Measurements from ENCODE around the gene DCDC2. TPM values are rescaled to one million over a fixed set of nuclear protein-coding genes. Genes with fewer than 3 reads are reported as not detected.
"Not testable (repeated sequence)": the region's sequence is repeated elsewhere in the genome, so short reads cannot be mapped to it uniquely, and the experiment has no call there.

Gene DCDC2
- 0.11 and 0.26 TPM in 2 replicates for total RNA-seq (2014; rRNA removed; shearing (Covaris generic); ENCODE audit: low replicate concordance)

DNA sequence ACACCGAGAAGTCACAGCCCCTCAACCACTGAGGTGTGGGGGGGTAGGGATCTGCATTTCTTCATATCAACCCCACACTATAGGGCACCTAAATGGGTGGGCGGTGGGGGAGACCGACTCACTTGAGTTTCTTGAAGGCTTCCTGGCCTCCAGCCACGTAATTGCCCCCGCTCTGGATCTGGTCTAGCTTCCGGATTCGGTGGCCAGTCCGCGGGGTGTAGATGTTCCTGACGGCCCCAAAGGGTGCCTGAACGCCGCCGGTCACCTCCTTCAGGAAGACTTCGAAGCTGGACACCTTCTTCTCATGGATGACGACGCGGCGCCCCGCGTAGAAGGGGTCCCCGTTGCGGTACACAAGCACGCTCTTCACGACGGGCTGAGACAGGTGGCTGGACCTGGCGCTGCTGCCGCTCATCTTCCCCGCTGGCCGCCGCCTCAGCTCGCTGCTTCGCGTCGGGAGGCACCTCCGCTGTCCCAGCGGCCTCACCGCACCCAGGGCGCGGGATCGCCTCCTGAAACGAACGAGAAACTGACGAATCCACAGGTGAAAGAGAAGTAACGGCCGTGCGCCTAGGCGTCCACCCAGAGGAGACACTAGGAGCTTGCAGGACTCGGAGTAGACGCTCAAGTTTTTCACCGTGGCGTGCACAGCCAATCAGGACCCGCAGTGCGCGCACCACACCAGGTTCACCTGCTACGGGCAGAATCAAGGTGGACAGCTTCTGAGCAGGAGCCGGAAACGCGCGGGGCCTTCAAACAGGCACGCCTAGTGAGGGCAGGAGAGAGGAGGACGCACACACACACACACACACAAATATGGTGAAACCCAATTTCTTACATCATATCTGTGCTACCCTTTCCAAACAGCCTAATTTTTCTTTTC lies at the start of gene DCDC2:
Gene DCDC2, minus strand, starts transcription at position 724 of the 883 bp plus-strand sequence. Its CDS starts 309 bp downstream, at position 415.
- DNase-seq: no peak
- H3K9ac ChIP-seq (ENCODE audit: low read length): no peak within 1 kb of the TSS
- H3K9me2 ChIP-seq (replicated peaks; ENCODE audit: insufficient read depth, low read length): no peaks in the 10 kb centered on the region
- peaks cover 9% of the 10 kb centered on the region for H3K4me1 ChIP-seq (ENCODE audit: low read length)
- H3K9me3 ChIP-seq (ENCODE audit: low read length): no peaks in the 10 kb centered on the region
- no peak within 1 kb of the TSS for H3K4me2 ChIP-seq (ENCODE audit: low read depth, low read length, poor library complexity, severe bottlenecking)
- H2AFZ ChIP-seq (ENCODE audit: low read length): no peak within 1 kb of the TSS
- H3K27me3 ChIP-seq (ENCODE audit: low read length): no peaks in the 10 kb centered on the region
- no peaks in the 10 kb centered on the region for H3K36me3 ChIP-seq (ENCODE audit: insufficient read depth, low read length)
- no peaks in the 10 kb centered on the region for H3K79me2 ChIP-seq (ENCODE audit: low read length)
- no peak within 1 kb of the TSS for H3K4me3 ChIP-seq (ENCODE audit: low read length)
- no peak within 1 kb of the TSS for H3K27ac ChIP-seq (ENCODE audit: low read length)
- H4K20me1 ChIP-seq (ENCODE audit: insufficient read depth, low read depth, low read length): no peaks in the 10 kb centered on the region

DNA sequence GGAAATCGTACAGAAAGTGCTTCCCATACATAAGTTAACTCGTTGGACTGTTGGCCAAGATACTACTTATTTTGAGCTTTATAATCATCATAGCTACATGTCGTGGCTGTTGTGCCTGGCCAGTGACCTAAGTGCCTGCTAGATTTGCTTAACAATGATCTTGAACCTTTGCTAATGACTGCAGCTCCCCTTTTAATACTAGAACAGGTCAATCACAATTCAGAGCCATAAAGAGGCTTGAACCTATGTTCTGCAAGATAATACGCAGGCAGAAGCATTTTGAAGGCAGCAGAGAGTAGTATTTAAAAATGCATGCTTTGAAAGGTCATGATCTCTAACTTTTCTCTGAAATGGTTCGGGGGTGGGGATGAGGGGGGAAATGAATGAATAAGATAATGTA lies 47.4 kb upstream of the DCDC2 start:
- Histone ChIP-seq H3K9ac (ENCODE audit: low read length) (no peak overlapping the region), H3K9me2 (replicated peaks; ENCODE audit: insufficient read depth, low read length) (peaks cover 7% of the 10 kb centered on the region; the same call in 1 of the 2 replicates), H3K9me3 (ENCODE audit: low read length) (no peaks in the 10 kb centered on the region), H2AFZ (ENCODE audit: low read length) (no peak overlapping the region), H3K4me1 (ENCODE audit: low read length) (peaks cover 68% of the 10 kb centered on the region), H3K4me3 (ENCODE audit: low read length) (no peak overlapping the region), H3K79me2 (ENCODE audit: low read length) (peaks cover 84% of the 10 kb centered on the region), H4K20me1 (ENCODE audit: insufficient read depth, low read depth, low read length) (no peaks in the 10 kb centered on the region), H3K4me2 (ENCODE audit: low read depth, low read length, poor library complexity, severe bottlenecking) (no peak overlapping the region), H3K36me3 (ENCODE audit: insufficient read depth, low read length) (peaks cover 47% of the 10 kb centered on the region), H3K27me3 (ENCODE audit: low read length) (no peaks in the 10 kb centered on the region), H3K27ac (ENCODE audit: low read length) (no peak overlapping the region)
- DNase-seq: no peak

DNA sequence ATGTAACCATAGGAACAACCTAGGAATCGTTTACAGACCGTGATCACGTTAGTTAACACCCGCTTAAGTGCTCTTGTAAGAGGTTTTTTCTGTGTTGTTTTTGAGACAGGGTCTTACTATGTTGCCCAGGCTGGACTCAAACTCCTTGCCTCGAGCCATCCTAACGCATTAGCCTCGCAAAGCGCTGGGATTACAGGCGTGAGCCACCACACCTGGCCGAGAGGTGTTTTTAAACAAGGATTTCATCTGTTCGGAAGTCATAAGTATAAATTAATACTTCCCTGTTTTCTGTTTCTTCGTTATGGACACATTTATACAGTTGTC lies 45.6 kb upstream of the DCDC2 start:
- Histone ChIP-seq H3K27me3 (ENCODE audit: low read length) (no peaks in the 10 kb centered on the region), H2AFZ (ENCODE audit: low read length) (no peak overlapping the region), H3K36me3 (ENCODE audit: insufficient read depth, low read length) (peaks cover 32% of the 10 kb centered on the region; the same call in 1 of the 2 replicates), H3K27ac (ENCODE audit: low read length) (peak overlapping the region; percentile 49), H3K79me2 (ENCODE audit: low read length) (peaks cover 66% of the 10 kb centered on the region), H3K4me1 (ENCODE audit: low read length) (peaks cover 61% of the 10 kb centered on the region), H3K4me3 (ENCODE audit: low read length) (peak overlapping the region; percentile 81), H3K9ac (ENCODE audit: low read length) (peak overlapping the region; percentile 93), H3K9me2 (replicated peaks; ENCODE audit: insufficient read depth, low read length) (peaks cover 7% of the 10 kb centered on the region; the same call in 1 of the 2 replicates), H3K9me3 (ENCODE audit: low read length) (no peaks in the 10 kb centered on the region), H3K4me2 (ENCODE audit: low read depth, low read length, poor library complexity, severe bottlenecking) (peak overlapping the region; percentile 84), H4K20me1 (ENCODE audit: insufficient read depth, low read depth, low read length) (no peaks in the 10 kb centered on the region)
- peak; percentile 75 for DNase-seq

GRCh38 chr6:24402697-24403500 lies 45.0 kb upstream of the DCDC2 start, which contains the start of gene MRS2:
Gene MRS2, plus strand, starts transcription at chr6:24402936. Its CDS starts 111 bp downstream, at chr6:24403047.
- DNase-seq: peak; percentile 89
- Histone ChIP-seq H4K20me1 (ENCODE audit: insufficient read depth, low read depth, low read length) (no peaks in the 10 kb centered on the region), H3K9me2 (replicated peaks; ENCODE audit: insufficient read depth, low read length) (peaks cover 7% of the 10 kb centered on the region; the same call in 1 of the 2 replicates), H3K4me3 (ENCODE audit: low read length) (peak within 1 kb of the TSS; percentile 81), H2AFZ (ENCODE audit: low read length) (peak within 1 kb of the TSS; percentile 84), H3K36me3 (ENCODE audit: insufficient read depth, low read length) (peaks cover 26% of the 10 kb centered on the region; the same call in 1 of the 2 replicates), H3K9me3 (ENCODE audit: low read length) (no peaks in the 10 kb centered on the region), H3K4me2 (ENCODE audit: low read depth, low read length, poor library complexity, severe bottlenecking) (peak within 1 kb of the TSS; percentile 84), H3K9ac (ENCODE audit: low read length) (peak within 1 kb of the TSS; percentile 93), H3K79me2 (ENCODE audit: low read length) (peaks cover 60% of the 10 kb centered on the region), H3K27me3 (ENCODE audit: low read length) (no peaks in the 10 kb centered on the region), H3K27ac (ENCODE audit: low read length) (peak within 1 kb of the TSS; percentile 49), H3K4me1 (ENCODE audit: low read length) (peaks cover 55% of the 10 kb centered on the region)

DNA sequence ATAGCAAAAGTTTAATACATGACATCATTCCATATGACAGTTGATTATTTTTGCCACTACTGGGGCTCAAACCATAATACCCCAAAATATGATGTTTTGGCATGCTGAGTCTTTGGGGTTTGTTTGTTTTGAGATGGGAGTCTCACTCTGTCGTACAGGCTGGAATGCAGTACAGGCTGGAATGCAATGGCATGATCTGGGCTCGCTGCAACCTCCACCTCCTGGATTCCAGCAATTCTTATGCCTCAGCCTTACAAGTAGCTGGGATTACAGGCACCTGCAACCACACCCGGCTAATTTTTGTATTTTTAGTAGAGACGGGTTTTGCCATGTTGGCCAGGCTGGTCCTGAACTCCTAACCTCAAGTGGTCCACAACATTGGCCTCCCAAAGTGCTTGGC lies 43.6 kb upstream of the DCDC2 start:
- Histone ChIP-seq H4K20me1 (ENCODE audit: insufficient read depth, low read depth, low read length) (no peaks in the 10 kb centered on the region), H3K79me2 (ENCODE audit: low read length) (peaks cover 47% of the 10 kb centered on the region), H3K27me3 (ENCODE audit: low read length) (no peaks in the 10 kb centered on the region; the same call in 1 of the 2 replicates), H3K4me2 (ENCODE audit: low read depth, low read length, poor library complexity, severe bottlenecking) (peak overlapping the region; percentile 56), H3K9ac (ENCODE audit: low read length) (peak overlapping the region; percentile 45; the same call in 1 of the 2 replicates), H3K9me3 (ENCODE audit: low read length) (peaks cover 7% of the 10 kb centered on the region; the same call in 1 of the 2 replicates), H3K27ac (ENCODE audit: low read length) (peak overlapping the region; percentile 70), H3K4me1 (ENCODE audit: low read length) (peaks cover 46% of the 10 kb centered on the region), H3K9me2 (replicated peaks; ENCODE audit: insufficient read depth, low read length) (peaks cover 7% of the 10 kb centered on the region; the same call in 1 of the 2 replicates), H2AFZ (ENCODE audit: low read length) (peak overlapping the region; percentile 84; the same call in 1 of the 2 replicates), H3K36me3 (ENCODE audit: insufficient read depth, low read length) (peaks cover 13% of the 10 kb centered on the region), H3K4me3 (ENCODE audit: low read length) (no peak overlapping the region)
- DNase-seq: no peak

DNA sequence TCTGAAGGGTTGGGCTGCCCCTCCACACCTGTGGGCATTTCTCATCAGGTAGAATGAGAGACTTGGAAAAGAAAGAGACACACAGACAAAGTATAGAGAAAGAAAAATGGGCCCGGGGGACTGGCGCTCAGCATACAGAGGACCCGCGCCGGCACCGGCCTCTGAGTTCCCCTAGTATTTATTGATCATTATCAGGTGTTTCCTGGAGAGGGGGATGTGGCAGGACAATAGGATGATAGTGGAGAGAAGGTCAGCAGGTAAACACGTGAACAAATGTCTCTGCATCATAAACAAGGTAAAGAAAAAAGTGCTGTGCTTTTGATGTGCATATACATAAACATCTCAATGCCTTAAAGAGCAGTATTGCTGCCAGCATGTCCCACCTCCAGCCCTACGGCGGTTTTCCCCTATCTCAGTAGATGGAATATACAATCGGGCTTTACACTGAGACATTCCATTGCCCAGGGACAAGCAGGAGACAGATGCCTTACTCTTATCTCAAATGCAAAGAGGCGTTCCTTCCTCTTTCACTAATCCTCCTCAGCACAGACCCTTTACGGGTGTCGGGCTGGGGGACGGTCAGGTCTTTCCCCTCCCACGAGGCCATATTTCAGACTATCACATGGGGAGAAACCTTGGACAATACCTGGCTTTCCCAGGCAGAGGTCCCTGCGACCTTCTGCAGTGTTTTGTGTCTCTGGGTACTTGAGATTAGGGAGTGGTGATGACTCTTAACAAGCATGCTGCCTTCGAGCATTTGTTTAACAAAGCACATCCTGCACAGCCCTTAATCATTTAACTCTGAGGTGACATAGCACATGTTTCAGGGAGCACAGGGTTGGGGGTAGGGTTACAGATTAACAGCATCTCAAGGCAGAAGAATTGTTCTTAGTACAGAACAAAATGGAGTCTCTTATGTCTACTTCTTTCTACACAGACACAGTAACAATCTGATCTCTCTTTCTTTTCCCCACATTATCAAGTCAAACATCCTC lies 42.5 kb upstream of the DCDC2 start:
- Histone ChIP-seq H2AFZ (ENCODE audit: low read length) (peak overlapping the region; percentile 84; the same call in 1 of the 2 replicates), H3K9me3 (ENCODE audit: low read length) (peaks cover 12% of the 10 kb centered on the region), H3K79me2 (ENCODE audit: low read length) (peaks cover 37% of the 10 kb centered on the region), H3K9ac (ENCODE audit: low read length) (peak overlapping the region; percentile 45), H3K4me3 (ENCODE audit: low read length) (peak overlapping the region; percentile 32; the same call in 1 of the 2 replicates), H3K4me1 (ENCODE audit: low read length) (peaks cover 45% of the 10 kb centered on the region), H3K27ac (ENCODE audit: low read length) (peak overlapping the region; percentile 70), H3K4me2 (ENCODE audit: low read depth, low read length, poor library complexity, severe bottlenecking) (peak overlapping the region; percentile 56)
- not testable (repeated sequence) for H3K9me2 ChIP-seq (replicated peaks; ENCODE audit: insufficient read depth, low read length); H3K27me3 ChIP-seq (ENCODE audit: low read length); H3K36me3 ChIP-seq (ENCODE audit: insufficient read depth, low read length); H4K20me1 ChIP-seq (ENCODE audit: insufficient read depth, low read depth, low read length)
- peak; percentile 71 for DNase-seq

DNA sequence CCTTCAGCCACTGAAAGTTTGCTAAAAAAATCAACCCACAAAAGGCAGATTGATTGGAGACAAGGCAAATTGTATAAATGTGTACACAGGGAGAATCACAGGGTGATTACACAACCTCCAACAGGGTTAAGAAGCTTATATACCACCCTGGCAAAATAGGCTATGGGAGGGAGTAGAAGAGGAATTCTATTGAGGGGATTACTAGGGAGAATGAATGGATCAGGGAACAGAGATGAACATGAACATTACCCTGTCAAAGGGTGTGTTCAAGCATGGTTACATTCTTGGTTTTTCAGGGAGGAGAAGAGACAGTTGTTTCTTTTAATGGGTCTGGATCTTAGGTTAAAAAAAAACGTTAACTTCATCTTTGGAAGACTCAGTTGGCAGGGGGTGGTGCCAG lies 39.8 kb upstream of the DCDC2 start:
- Histone ChIP-seq H2AFZ (ENCODE audit: low read length) (no peak overlapping the region), H4K20me1 (ENCODE audit: insufficient read depth, low read depth, low read length) (no peaks in the 10 kb centered on the region), H3K4me1 (ENCODE audit: low read length) (peaks cover 29% of the 10 kb centered on the region), H3K36me3 (ENCODE audit: insufficient read depth, low read length) (no peaks in the 10 kb centered on the region; the same call in 1 of the 2 replicates), H3K9me2 (replicated peaks; ENCODE audit: insufficient read depth, low read length) (peaks cover 7% of the 10 kb centered on the region; the same call in 1 of the 2 replicates), H3K27me3 (ENCODE audit: low read length) (no peaks in the 10 kb centered on the region; the same call in 1 of the 2 replicates), H3K9me3 (ENCODE audit: low read length) (peaks cover 12% of the 10 kb centered on the region), H3K27ac (ENCODE audit: low read length) (no peak overlapping the region), H3K4me3 (ENCODE audit: low read length) (no peak overlapping the region), H3K79me2 (ENCODE audit: low read length) (peaks cover 10% of the 10 kb centered on the region), H3K4me2 (ENCODE audit: low read depth, low read length, poor library complexity, severe bottlenecking) (no peak overlapping the region), H3K9ac (ENCODE audit: low read length) (no peak overlapping the region)
- no peak for DNase-seq
